Left colon (tissue), 2 donors: ENCODE results near the gene NPDC1. TPM values are rescaled to one million over a fixed set of nuclear protein-coding genes. Genes with fewer than 3 reads are reported as not detected.
A peak's percentile ranks its signal among the peaks of the same experiment; 100 is the strongest.

ENCODE experiments used
- ATAC-seq: fragments of 200-7000 bp; cut with Tn5 transposase; one replicate; pipeline ENCODE4 v1.9.1; 2020; ENCODE audit warnings: mild to moderate bottlenecking, moderate library complexity
- DNase-seq, 2 donors: peaks; one replicate each; pipeline ENCODE4 v3.0.0-alpha.2; 2020
- intact Hi-C, 2 donors: fragments of 100-400 bp; cut with DNase I in 1 of 2; cut with micrococcal nuclease in 1 of 2; formaldehyde crosslinking; loops; one replicate each; pipeline versions ENCODE4 v1.11.2 to v1.14.0; 2022; cut with DNase I, micrococcal nuclease
- total RNA-seq, 2 donors: library from RNA; stranded (reverse); fragmentation: NEBNext Ultra II Directional; extraction: Animal tissue kit (Norgen Biotek cat#: 25700); gene quantifications; one replicate each; pipeline ENCODE4 v1.2.1, GENCODE V29; 2021
- donor health status: DM: no; HTN: no; CAD: no.
- donor health status: DM: yes; HTN: yes; CAD: no.

Gene NPDC1
- total RNA-seq, 2 donors from 2014 or later: 170 to 204 TPM

GRCh38 chr9:136992819-136993369 is 53.1 kb downstream of the NPDC1 start:
- no peak for ATAC-seq
- intact Hi-C loops: no loop called here
- no peak for DNase-seq

DNA sequence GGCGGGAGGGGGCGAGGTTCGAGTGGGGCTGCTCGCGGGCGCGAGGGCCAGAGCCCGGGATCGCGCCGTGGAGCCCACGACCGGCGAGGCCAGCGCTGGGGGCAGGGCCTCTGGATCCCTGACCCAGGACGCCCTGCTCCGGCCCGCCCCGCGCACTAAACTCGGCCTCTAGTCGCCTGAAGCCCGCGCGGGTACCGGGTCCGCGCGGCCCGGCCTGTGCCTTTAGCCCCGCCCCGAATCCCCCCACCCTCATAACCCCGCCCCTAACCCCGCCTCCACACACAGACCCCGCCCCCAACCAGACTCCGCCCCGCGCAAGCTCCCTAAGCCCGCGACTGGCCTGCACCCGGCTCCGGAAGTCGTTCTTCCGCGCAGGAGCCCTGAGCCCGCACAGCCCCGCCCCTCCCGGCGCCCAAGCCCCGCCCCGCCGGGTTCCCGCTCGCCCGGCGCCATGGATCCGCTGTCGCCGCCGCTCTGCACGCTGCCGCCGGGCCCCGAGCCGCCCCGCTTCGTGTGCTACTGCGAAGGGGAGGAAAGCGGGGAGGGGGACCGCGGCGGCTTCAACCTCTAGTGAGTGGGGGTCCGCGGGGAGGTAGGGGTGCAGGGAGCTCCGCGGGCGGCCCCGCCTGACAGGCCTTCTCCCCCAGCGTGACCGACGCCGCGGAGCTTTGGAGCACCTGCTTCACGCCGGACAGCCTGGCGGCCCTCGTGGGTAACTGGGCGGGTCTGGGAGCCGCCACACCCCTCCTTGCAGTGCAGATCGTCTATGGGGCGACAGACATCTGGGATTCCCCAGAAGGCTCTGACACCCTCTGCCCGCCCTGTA is 53.8 kb downstream of the NPDC1 start, which contains the start of gene PAXX:
Gene PAXX, plus strand, starts transcription at position 430 of the 826 bp plus-strand sequence. Its CDS starts 22 bp downstream, at position 452.
- peak; percentile 81 for ATAC-seq
- intact Hi-C loops: no loop called here
- peak; percentile 92 to 96 for DNase-seq

- no peak for ATAC-seq
- intact Hi-C loops: no loop called here
- DNase-seq: no peak
These were observed 55.6 kb downstream of the NPDC1 start for GRCh38 chr9:136990242-136990911.

Other genes starting within 250 kb of the NPDC1 start
- 10 to 100 TPM; 20.6 to 35.1 TPM for gene CCDC183, start 249.8 kb downstream of the NPDC1 start, total RNA-seq
- 100 to 1,000 TPM; 120 to 132 TPM for gene RABL6, start 238.2 kb downstream of the NPDC1 start, total RNA-seq
- 10 to 100 TPM; 10.4 to 11.1 TPM for gene AJM1, start 203.7 kb downstream of the NPDC1 start, total RNA-seq
- 100 to 1,000 TPM; 109 to 154 TPM for gene PHPT1, start 196.8 kb downstream of the NPDC1 start, total RNA-seq
- 10 to 100 TPM; 19.1 to 20.1 TPM for gene MAMDC4, start 193.8 kb downstream of the NPDC1 start, total RNA-seq
- 100 to 1,000 TPM; 434 to 466 TPM for gene EDF1, start 179.9 kb downstream of the NPDC1 start, total RNA-seq
- 10 to 100 TPM; 23.7 to 25.3 TPM for gene TRAF2, start 159.7 kb downstream of the NPDC1 start, total RNA-seq
- gene FBXW5, start 101.4 kb downstream of the NPDC1 start, total RNA-seq: 100 to 1,000 TPM; 167 to 195 TPM
- gene C8G, start 100.9 kb downstream of the NPDC1 start, total RNA-seq: 1 to 10 TPM; 3.9 to 8.3 TPM
- gene LCN12, start 93.9 kb downstream of the NPDC1 start, total RNA-seq: 10 to 100 TPM in 1 of 2 donors, 1 to 10 TPM in 1; 8.5 to 10.2 TPM
- gene PTGDS, start 68.7 kb downstream of the NPDC1 start, total RNA-seq: 10 to 100 TPM in 1 of 2 donors, 1 to 10 TPM in 1; 8.7 to 36.9 TPM
- under 1 TPM in 1 of 2 donors, not detected in 1; 0.06 TPM for gene LCNL1, start 63.2 kb downstream of the NPDC1 start, total RNA-seq
- 10 to 100 TPM; 33.3 to 41.2 TPM for gene PAXX, start 53.8 kb downstream of the NPDC1 start, total RNA-seq
- gene CLIC3, start 49.6 kb downstream of the NPDC1 start, total RNA-seq: 1 to 10 TPM; 3.2 to 3.8 TPM
- 10 to 100 TPM; 55.5 to 56.0 TPM for gene ABCA2, start 17.9 kb downstream of the NPDC1 start, total RNA-seq
- gene FUT7, start 14.1 kb downstream of the NPDC1 start, total RNA-seq: not detected
- gene ENTPD2, start 7.9 kb upstream of the NPDC1 start, total RNA-seq: 10 to 100 TPM; 25.0 to 26.3 TPM
- gene SAPCD2, start 24.4 kb upstream of the NPDC1 start, total RNA-seq: 10 to 100 TPM; 10.3 to 16.8 TPM
- gene UAP1L1, start 31.3 kb upstream of the NPDC1 start, total RNA-seq: 10 to 100 TPM; 13.0 to 18.2 TPM
- 10 to 100 TPM; 50.0 to 53.5 TPM for gene MAN1B1, start 40.8 kb upstream of the NPDC1 start, total RNA-seq
- gene DPP7, start 68.6 kb upstream of the NPDC1 start, total RNA-seq: 10 to 100 TPM; 53.1 to 66.0 TPM
- gene GRIN1, start 93.0 kb upstream of the NPDC1 start, total RNA-seq: under 1 TPM; 0.46 to 0.47 TPM
- 10 to 100 TPM; 70.0 to 95.7 TPM for gene LRRC26, start 123.9 kb upstream of the NPDC1 start, total RNA-seq
- gene TMEM210, start 125.9 kb upstream of the NPDC1 start, total RNA-seq: under 1 TPM; 0.67 to 0.70 TPM
- 10 to 100 TPM; 50.6 to 64.1 TPM for gene ANAPC2, start 142.4 kb upstream of the NPDC1 start, total RNA-seq
- 10 to 100 TPM; 56.7 to 68.8 TPM for gene SSNA1, start 142.5 kb upstream of the NPDC1 start, total RNA-seq
- gene TPRN, start 154.6 kb upstream of the NPDC1 start, total RNA-seq: 100 to 1,000 TPM; 134 to 154 TPM
- gene TMEM203, start 159.5 kb upstream of the NPDC1 start, total RNA-seq: 10 to 100 TPM; 36.2 to 40.0 TPM
- gene NDOR1, start 159.5 kb upstream of the NPDC1 start, total RNA-seq: 10 to 100 TPM; 12.1 to 18.8 TPM
- gene RNF208, start 176.1 kb upstream of the NPDC1 start, total RNA-seq: 1 to 10 TPM; 5.1 to 9.7 TPM
- gene CYSRT1, start 179.0 kb upstream of the NPDC1 start, total RNA-seq: under 1 TPM; 0.43 to 0.47 TPM
- not detected for gene RNF224, start 181.3 kb upstream of the NPDC1 start, total RNA-seq
- not detected for gene SLC34A3, start 184.7 kb upstream of the NPDC1 start, total RNA-seq
- 100 to 1,000 TPM; 353 to 486 TPM for gene TUBB4B, start 195.1 kb upstream of the NPDC1 start, total RNA-seq
- not detected for gene STPG3, start 205.1 kb upstream of the NPDC1 start, total RNA-seq
- 10 to 100 TPM; 61.6 to 70.3 TPM for gene NELFB, start 209.2 kb upstream of the NPDC1 start, total RNA-seq
- 10 to 100 TPM; 59.3 to 60.8 TPM for gene TOR4A, start 231.5 kb upstream of the NPDC1 start, total RNA-seq